SK-N-DZ (cell line): ENCODE measurements around the gene SH3RF3.

Source experiments
- DNase-seq: peaks from one replicate; pipeline ENCODE4 v3.0.0-alpha.2; 2015; ENCODE audit warnings: low spot score

The SH3RF3 gene

DNA sequence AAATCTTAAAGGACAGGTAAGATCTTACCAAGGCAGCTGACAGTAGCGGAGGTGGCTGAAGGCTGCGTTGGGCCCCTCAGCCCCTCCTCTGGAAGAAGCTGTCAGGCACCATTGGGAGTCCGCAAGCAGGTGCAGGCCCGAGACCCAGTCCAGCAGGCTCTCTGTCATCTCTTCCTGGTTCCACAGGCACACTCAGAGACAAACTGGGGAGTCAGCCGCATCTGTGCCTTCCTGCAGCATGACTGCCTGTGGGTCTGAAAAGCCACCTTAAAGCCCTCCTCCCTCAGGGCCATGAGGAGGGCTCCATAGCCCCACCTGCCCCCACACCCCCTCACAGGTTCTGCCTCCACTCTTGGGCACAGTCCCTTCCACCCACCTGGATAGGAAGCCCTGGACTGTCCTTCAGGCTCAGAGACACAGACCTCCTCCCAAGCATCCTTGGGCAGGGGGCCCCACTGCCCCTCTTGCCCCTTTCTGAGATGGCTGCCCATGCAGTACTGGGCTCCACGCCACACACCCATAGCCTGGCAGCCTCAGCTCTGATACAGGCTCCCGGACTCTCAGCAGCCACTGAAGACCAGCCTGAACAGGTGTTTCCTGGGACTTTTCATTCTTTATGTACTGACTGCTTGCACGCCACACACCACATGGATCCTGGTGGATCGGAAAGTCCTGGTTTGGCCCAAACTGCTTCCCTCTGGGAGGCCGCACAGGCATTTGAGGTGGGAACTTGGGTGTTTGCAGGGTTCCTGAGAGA lies 245.0 kb downstream of the SH3RF3 start:
- DNase-seq, result no peak

DNA sequence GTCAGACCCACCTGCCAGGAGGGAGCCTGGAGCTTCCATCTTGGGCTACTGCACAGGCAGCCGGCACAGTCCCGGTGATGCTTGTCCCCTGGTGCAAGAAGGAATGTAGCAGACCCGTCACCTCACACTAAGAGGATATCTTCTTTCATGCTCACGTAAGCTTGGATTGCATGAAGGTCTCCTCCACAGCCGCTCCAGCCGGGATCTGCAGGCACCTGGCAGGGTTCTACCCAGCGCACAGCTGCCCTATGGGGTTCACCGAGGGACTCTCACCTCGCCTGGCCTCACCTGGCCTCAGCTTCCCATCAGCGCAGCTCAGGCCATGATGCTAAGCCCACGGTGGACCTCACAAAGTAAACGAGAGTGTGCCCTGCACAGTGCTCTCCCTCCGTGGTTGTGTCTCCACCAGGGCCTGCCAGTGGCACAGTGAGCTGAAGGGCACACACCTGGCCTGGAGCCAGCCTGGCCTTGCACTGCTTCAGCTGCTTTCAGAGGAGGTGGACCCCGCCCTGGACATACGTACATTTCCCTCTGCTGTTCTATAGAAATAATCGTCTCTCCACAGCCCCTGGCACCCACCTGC lies 245.6 kb downstream of the SH3RF3 start:
- DNase-seq, result no peak

DNA sequence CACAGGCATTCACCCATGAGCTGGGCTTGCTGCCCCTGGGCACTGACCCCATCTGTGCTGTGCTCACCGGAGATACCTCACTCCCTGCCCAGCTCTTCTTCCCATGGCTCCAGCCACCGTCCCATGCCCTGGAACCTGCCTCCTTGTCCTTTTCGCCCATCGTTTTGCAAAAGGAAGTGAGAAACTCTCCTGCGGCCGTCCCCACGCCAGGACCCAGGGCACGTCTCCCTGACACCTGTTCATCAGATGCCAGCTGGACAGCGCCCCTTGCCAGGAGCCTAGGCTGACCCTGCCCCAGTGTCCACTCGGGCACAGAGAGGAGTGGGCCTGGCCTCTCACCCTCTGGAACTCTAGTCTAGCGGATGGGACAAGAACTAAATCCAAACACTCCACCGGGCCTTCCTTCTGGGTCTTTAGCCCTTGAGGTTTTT lies 246.1 kb downstream of the SH3RF3 start:
- DNase-seq, result no peak

DNA sequence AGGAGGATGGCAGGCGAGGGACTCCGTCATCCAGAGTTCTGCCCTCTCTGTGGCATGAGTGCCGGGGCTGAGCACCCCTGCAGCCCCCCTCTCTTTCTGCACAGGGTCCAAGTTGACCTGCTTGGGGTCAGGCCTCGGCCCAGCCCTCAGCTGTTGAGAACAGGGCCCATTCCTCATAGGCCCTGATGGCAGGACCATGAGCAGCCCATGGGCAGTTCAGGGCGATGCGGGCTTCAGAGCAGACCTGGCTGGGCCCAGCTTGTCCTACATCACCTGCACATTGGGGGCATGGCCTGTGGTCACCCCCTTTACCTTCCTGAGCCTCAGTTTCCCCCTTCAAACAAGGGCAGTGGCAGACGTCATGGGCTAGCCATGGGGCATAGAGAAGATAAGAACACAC lies 246.7 kb downstream of the SH3RF3 start:
- no peak for DNase-seq

DNA sequence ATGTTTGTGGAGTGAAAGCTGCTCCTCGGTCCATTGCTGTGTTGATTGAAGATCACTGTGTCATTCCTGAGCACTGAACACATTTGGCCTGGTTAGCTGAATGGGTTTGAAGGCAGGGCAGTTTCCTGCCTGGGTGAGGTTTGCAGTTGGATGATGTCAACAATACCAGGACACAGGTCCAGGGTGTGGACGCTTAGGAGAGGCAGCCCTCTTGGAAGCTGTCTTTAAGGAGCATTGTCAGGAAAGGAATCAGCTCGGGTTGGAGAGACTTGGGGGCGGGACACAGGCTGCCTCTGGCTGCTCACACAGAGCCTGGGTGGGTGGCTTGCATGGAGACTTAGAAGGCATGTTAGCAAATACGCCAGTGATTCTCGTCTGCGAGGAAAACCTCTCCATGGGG lies 247.1 kb downstream of the SH3RF3 start:
- no peak for DNase-seq

DNA sequence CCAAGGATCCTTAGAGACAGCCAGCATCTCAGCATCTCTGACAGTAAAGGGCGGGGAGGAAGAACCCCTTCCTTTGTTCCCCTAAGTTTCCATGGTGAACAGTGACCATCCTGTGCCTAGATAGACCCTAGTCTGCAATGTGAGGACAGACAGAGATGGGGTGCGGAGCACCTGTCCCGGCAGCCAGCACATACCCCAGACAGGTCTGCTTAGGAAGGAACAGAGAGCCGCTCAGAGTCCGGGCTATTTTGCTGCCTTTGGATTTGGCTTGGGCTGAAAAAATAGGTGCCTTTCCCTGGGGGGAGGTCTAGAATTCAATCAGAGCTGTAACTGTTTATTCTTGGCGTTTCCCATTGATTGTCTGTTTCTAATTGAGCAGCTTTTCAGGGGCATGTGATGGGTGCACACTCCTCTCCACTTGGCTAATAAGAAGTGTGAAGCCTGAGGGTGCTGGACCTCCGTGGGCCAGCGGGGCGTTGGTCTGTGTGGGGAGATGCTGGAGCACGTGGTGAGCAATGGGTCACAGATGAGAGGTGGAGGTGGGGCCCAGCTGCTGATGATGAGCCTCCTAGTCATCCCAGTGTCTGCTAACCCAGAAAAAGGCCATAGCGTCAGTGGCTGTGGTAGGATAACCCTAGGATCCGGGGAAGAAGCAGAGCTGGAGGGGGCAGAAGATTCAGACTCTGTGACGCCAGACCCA lies 247.9 kb downstream of the SH3RF3 start:
- DNase-seq, result no peak

DNA sequence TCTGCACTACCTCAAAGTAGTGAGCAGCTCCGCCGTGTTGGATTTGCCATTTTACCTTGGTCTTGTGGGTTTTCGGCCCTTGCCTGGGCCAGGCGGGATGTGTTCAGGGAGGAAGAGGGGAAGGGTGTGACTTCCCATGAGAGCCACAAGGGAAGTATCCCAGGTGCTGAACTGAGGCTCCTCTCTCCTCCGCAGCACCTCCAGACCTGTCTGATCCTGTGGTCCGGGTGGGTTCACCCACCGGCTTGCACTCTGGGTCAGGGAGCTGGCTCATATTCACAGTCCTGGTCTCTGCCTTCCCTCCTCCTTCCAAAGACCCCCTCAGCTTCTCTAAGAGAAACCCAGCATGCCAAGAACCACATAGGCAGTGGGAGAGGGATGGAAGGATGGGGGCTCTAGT lies 249.0 kb downstream of the SH3RF3 start:
- no peak for DNase-seq

DNA sequence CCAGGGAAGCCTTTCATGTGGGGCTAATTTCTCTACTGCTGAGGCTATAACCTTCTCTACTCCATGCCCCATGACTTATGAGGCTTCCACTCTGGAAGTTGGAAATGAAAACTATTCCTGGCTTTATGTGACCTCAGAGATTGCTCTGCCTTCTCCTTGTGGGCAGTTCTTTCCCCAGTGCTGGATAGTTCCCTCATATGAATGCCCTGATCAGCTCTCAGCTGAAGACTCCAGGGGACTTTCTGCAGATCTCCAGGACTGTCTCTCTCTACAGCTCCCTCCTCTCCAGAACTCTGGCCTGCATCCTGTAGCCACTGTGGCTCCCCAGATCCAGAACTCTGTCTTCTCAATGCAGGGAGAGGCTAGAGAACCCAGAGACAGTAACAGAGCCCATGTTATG lies 249.7 kb downstream of the SH3RF3 start:
- DNase-seq, result no peak

DNA sequence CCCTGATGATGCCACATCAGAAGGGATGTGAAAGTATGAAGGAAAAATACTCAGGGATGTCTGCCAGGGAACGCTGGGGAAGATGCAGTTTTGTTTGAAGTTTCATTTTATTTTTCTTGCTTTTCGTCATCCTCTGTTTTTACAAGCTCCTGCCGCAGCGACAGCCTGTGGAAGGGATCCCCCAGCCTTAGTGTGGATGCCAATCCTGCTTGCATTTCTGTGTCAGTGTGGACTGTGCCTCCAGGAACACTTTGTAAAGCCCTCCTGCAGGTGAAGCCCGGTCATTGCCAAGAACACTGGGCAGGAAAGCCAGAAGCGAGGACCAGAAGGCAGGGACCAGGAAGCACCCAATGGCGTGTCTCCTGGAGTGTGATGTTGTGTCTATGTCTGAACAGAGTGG lies 250.5 kb downstream of the SH3RF3 start:
- no peak for DNase-seq

DNA sequence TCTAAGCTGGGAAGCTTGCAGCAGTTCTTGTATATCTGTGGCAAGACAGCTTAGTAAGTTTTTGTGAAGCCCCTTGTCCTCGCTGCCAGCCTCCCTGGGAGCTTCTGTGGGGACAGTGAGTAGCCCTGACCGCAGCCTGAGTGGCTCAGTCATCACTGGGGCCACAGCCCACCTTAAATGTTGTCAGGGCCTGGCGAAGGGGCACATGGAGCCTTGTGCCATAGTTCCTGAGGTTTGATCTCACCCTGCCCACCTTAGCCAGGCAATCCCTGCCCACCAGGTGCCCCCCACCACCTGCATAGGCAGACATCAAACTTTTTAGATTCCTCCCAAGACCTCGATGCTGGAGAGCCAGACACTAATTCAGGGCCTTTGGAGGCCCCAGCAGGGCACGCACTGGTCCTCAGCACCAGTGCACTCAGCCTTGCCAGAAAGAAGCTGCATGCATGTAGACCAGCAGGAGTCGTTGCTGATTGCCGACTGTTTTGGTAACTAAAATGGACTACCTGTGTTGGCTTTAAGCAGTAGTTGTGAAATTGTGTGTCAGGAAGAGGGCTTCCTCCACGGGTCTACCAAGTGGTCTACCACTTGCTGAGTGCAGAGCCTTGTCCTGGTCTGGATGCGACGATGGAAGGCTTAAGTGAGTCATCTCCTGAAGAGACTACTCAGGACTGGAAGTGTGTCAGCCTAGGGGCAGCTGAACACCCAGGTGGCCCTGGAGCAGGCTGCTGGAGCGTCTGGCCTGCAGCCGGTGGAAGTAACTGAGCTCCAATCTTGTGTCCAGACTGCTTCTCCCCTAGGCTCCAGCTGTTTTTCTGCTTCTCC lies 251.7 kb downstream of the SH3RF3 start:
- no peak for DNase-seq

DNA sequence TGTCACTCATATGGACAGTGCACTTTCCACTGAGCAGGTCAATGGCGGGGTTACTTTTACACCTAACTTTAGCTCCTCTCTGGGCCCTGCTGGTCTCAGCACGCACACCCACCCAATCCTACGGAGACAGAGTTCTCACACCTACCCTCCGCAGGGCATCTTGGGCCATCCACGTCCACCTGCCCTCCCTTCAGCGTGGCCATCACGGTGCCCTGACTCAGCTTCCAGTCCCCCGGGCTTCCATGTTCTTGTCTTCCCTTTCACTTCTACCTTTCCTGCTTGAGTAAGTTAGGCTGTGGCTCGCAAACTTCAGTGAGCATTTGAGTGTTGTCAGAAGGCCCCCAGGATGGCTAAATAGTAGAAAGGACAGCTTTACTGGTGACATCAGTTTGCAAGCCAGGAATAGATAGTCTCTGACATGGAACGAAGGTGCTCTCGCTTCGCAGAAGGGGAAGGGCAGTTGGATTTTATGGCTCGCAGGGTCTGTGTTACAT lies 252.4 kb downstream of the SH3RF3 start:
- DNase-seq, result no peak

DNA sequence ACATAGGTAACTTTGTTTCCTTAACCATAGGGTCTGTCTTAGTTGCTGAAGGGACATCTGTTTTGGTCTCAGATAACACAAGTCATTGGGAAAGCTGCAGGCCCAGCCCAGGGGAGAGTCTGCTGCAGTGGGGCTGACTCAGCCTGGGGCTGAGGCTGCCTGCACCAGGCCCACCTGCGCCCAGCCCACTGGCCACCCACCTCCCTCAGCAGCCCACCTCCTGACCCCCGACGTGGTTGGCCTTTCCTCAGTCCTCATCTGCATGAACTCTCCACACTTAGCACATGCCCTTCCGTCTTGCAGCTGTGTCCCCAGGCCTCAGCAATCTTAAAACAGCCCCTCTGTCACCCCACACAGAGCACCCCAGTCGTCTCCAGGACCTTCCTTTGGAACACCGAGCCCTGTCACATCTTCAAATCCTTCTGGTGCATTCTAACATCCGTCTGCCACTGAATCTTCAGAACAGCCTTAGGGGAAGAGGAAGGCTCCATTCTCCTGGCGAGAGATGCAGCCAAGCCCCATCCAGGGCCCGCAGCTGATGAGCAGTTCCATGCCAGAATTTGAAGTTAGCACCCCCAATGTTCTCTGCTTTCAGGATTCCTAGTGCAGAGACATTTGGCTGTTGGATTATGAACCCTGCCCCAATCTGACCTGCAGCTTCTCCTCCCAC lies 253.4 kb downstream of the SH3RF3 start:
- DNase-seq, result no peak

DNA sequence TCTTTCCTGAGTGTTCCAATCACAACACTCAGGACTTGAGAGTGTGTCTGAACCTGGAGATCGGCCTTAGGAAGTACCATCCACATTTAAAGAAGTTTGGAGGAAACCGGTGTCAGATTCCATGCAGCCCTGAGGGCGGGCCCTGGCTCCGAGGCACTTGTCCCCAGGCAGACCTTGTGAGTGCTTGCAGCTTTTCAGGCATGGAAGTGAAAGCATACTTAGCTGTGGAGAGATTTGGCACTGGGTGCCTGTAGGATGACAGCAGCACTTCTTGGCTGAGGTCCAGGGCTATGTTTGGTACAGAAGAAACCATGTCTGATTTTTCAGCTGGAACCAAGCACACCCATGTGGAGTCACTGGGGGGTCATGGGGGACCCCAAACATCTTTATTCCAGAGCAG lies 253.9 kb downstream of the SH3RF3 start:
- DNase-seq, result no peak

DNA sequence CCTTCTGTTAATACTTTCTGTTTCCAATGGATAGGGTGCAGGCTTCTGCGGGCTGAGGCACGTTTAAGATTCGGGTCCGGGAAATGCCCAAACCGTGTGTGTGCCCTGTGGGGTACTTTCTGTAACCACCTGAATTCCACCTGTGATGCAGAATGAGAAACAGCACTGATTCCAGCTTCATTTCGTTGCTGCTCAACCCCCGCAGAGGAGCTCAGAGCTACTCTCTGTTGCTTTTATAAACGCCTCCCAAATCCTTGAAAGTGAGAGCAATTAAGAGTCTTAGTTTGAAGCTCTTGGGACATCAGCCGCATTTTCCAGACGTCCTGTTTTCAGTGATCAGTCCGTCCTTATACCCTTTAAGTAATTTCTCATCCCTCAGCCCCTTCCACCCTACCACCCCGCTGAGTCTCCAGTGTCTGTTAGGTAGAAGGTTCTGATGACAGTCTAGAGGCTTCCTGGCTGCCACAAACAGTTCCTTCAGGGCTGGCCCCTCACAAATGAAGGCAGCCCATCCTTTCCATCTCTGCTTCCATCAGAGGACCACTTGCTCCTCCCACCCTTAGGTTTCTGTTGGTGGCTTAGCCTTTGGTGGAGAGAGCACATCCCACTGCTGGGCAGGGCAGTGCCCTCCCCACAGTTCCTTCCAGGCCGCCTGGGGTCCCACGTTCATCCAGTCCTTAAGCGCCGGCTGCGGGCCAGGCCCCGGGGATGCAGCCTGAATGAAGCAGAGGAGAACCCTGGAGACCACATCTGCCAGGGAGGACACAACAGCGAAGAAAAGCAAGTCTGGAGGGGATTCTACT lies 254.7 kb downstream of the SH3RF3 start:
- DNase-seq, result no peak

DNA sequence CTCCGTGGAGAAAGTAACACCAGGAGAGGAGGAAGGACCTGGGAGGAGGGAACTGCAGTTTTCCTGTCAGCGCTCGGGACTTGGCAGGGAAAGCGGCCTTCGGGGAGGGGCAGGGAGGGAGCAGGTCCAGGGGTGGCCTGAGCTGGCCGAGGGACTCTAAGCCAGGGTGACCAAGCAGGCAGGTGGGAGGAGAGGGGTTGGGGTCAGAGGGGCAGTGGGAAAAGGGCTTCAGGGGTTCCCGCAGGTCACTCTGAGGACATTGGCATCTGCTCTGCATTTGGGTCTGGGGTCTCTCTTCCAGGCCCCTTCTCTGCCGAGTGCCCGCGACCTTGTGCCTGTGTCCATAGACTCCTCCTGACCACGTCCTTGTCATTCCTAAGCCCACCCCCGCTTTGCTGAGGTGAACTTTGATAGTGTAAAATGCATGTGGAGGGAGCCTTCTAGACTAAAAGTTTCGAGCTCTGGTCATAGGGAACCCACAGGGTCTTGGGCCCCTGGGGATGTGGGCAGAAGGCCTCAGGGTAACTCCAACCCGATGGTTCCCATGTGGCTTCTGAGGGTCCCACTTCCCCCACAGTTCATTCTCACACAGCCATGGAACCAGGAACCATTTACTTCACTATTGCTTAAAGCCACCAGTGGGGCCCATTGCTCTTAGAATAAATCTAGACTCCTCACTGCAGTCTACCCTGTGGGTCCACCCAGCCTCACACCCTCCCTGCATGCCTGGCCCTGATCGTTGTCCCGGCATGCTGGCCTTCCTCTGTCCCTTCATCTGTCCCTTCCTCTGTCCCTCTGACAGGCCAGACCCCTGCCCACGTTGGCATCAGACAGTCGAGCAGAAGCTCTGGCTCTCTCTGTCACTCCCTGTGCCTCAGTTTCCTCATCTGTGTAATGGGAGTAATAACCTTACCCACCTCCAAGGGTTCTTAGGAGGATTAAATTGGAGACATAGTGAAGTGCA lies 255.6 kb downstream of the SH3RF3 start:
- DNase-seq, result no peak

DNA sequence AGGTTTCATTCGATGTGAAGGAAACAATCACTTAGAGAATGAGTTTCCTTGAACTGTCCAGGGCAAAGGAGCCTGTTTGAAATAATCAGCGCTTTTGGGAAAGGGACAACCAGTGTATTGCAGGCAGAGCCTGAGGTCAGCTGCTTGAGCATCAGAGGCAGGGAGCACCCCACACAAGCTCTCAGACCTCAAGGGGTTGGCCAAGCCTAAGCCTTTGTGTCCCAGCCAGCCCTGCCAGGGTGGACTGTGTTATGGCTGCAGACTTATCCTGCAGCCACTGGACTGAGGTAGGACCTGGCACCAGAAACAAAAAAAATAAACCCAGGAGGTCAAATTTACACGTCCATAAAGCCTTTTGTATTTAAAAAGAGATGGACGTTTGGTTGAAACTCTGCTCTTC lies 256.5 kb downstream of the SH3RF3 start:
- no peak for DNase-seq

DNA sequence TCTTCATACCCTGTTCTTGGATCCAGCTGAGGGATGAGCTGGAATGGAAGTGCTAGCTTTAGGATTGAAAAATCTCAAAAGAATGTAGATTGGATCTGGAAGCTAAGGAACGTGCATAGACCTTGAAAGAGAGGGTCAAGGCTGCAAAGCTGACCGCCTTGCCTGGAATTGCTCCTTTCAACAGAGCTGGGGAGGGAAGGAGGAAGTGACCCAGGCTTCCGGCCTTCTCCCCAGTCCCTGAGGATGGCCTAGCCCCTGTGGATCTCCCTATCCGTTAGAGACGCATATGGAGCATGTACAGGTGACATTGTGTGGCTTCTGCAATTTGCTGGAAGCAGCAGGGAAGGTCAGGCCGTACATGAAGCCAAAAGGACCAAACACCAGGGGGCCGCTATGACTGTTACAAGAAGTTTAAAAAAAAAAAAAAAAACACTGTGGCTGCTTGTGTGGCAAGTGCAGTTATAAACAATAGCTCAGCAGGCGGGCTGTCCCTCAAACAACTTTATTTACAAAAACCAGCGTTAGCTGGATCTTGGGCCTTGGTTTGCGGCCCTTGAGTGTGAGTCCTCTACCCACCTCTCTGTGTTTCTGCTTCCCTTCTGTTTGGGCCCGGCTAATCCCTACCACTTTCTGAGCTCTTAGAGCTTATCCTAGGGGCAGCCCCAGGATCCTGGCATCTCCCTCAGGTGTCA lies 257.1 kb downstream of the SH3RF3 start:
- no peak for DNase-seq

DNA sequence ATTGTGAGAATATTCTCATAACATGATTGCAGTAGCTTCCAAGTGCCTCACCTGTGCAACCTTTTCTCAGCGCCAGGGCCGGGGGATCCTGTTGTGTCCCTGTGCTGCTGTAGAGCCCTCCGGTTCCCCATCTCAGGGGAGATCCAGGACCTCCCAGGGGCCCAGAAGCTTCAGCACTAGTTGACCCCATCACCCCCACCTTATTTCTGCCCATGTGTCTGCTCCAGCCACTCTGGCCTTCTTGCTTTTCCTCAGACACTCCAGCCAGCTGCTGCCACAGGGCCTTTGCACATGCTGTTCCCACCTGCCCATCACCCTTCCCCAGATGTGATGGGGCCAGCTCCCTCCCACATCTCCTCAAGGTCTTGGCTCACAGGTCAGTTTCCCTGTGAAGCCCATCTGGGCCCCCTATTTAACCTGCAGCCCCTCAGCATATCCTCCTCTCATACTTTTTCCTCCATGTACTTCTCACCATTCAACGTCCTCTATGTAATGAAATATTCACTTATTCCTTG lies 258.3 kb downstream of the SH3RF3 start:
- DNase-seq, result no peak
